Measurements from ENCODE around the gene GNAQ.
"Not testable (repeated sequence)": the region's sequence is repeated elsewhere in the genome, so short reads cannot be mapped to it uniquely, and the experiment has no call there.

GNAQ gene

DNA sequence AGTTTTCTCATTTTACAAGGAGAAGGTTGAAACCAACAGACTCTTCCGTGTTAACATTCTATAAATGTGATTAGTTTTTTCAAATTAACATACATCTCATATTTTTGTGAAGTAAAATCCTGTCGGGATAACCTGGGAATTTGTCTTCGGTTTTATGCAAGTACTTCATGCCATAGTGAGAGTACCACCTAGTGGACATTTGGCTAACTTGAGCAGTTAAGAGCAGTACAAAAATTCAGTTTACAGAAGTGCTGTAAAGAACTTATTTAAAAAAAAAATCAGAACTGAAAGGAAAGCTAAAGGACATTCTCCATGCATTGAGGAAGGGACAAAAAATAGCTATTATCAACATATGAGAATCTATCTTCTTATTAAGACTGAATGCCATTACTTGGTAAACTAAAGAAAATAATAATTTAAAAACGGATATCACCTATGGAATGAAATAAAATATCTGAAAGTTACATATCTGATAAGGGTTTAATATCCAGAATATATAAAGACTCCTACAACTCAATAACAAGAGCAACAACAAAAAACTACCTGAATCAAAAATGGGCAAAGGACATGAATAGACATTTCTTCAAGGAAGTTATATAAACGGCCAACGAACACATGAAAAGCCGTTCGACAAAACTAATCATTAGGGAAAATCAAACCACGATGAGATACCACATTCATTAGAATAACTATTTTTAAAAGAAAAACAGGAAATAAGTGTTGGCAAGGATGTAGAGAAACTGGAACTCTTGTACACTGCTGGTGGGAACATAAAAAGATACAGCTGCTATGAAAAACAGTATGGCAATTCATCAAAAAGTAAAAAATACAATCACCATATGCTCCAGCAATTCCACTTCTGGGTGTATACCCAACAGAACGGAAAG lies 266.5 kb downstream of the GNAQ start:
- no peak overlapping the region for H3K4me2 ChIP-seq (ENCODE audit: low read length)
- H3K4me3 ChIP-seq (ENCODE audit: low read depth, low read length) = no peak overlapping the region
- no peaks in the 10 kb centered on the region for H3K9me3 ChIP-seq (ENCODE audit: control insufficient read depth, low read length)
- H3K27ac ChIP-seq = no peak overlapping the region
- TF ChIP-seq, protein P1, sequence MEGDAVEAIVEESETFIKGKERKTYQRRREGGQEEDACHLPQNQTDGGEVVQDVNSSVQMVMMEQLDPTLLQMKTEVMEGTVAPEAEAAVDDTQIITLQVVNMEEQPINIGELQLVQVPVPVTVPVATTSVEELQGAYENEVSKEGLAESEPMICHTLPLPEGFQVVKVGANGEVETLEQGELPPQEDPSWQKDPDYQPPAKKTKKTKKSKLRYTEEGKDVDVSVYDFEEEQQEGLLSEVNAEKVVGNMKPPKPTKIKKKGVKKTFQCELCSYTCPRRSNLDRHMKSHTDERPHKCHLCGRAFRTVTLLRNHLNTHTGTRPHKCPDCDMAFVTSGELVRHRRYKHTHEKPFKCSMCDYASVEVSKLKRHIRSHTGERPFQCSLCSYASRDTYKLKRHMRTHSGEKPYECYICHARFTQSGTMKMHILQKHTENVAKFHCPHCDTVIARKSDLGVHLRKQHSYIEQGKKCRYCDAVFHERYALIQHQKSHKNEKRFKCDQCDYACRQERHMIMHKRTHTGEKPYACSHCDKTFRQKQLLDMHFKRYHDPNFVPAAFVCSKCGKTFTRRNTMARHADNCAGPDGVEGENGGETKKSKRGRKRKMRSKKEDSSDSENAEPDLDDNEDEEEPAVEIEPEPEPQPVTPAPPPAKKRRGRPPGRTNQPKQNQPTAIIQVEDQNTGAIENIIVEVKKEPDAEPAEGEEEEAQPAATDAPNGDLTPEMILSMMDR (IDR thresholded peaks at IDR 0.05) = no peak
- no peaks in the 10 kb centered on the region for H3K4me1 ChIP-seq
- no peaks in the 10 kb centered on the region for H3K36me3 ChIP-seq (ENCODE audit: control insufficient read depth, insufficient read depth, low read length)
- H3K27me3 ChIP-seq (ENCODE audit: control insufficient read depth, insufficient read depth, low read length) = no peaks in the 10 kb centered on the region
- no peaks in the 10 kb centered on the region for H3K79me2 ChIP-seq
- H2AFZ ChIP-seq = no peak overlapping the region
- no peak overlapping the region for H3K9ac ChIP-seq

- TF ChIP-seq, protein P1 (IDR thresholded peaks at IDR 0.05) = no peak
- no peaks in the 10 kb centered on the region for H3K4me1 ChIP-seq
- no peaks in the 10 kb centered on the region for H3K27me3 ChIP-seq (ENCODE audit: control insufficient read depth, insufficient read depth, low read length)
- H3K4me2 ChIP-seq (ENCODE audit: low read length) = no peak overlapping the region
- no peak overlapping the region for H3K9ac ChIP-seq
- no peak overlapping the region for H2AFZ ChIP-seq
- H3K27ac ChIP-seq = no peak overlapping the region
- H3K36me3 ChIP-seq (ENCODE audit: control insufficient read depth, insufficient read depth, low read length) = no peaks in the 10 kb centered on the region
- H3K79me2 ChIP-seq = no peaks in the 10 kb centered on the region
- no peak overlapping the region for H3K4me3 ChIP-seq (ENCODE audit: low read depth, low read length)
- no peaks in the 10 kb centered on the region for H3K9me3 ChIP-seq (ENCODE audit: control insufficient read depth, low read length)
These were observed 268.0 kb downstream of the GNAQ start for GRCh38 chr9:77763566-77763965.

- not testable (repeated sequence) for H3K27ac ChIP-seq; H2AFZ ChIP-seq; H3K9ac ChIP-seq; H3K27me3 ChIP-seq (ENCODE audit: control insufficient read depth, insufficient read depth, low read length); H3K36me3 ChIP-seq (ENCODE audit: control insufficient read depth, insufficient read depth, low read length); H3K79me2 ChIP-seq; H3K4me1 ChIP-seq; H3K4me3 ChIP-seq (ENCODE audit: low read depth, low read length); H3K4me2 ChIP-seq (ENCODE audit: low read length); H3K9me3 ChIP-seq (ENCODE audit: control insufficient read depth, low read length)
These were observed 270.7 kb downstream of the GNAQ start for GRCh38 chr9:77760919-77761318.

DNA sequence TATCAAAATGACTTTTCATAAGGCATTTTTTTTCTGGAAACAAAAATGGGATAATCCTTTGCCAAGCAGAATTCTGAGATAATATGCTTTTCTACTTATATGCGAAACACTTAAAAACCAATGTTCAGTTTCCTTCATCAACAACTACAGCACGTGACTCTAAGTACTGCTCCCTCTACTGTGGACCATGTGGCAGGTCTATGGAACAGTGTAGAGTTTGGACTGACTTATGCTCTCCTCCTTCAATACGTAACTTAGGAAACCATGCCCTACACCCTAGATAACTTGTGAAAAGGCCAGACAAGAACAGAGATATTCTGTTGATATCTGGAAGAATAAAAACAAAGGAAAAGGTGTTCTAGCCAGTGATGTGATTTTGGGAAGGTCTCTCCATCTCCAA lies 272.2 kb downstream of the GNAQ start:
- H3K4me2 ChIP-seq (ENCODE audit: low read length) = no peak overlapping the region
- no peaks in the 10 kb centered on the region for H3K4me1 ChIP-seq
- H3K9ac ChIP-seq = no peak overlapping the region
- no peaks in the 10 kb centered on the region for H3K36me3 ChIP-seq (ENCODE audit: control insufficient read depth, insufficient read depth, low read length)
- no peaks in the 10 kb centered on the region for H3K27me3 ChIP-seq (ENCODE audit: control insufficient read depth, insufficient read depth, low read length)
- no peaks in the 10 kb centered on the region for H3K9me3 ChIP-seq (ENCODE audit: control insufficient read depth, low read length)
- no peak overlapping the region for H2AFZ ChIP-seq
- H3K79me2 ChIP-seq = no peaks in the 10 kb centered on the region
- TF ChIP-seq, protein P1 (IDR thresholded peaks at IDR 0.05) = no peak
- H3K4me3 ChIP-seq (ENCODE audit: low read depth, low read length) = no peak overlapping the region
- no peak overlapping the region for H3K27ac ChIP-seq

- Histone ChIP-seq H3K36me3 (ENCODE audit: control insufficient read depth, insufficient read depth, low read length) (no peaks in the 10 kb centered on the region), H3K9me3 (ENCODE audit: control insufficient read depth, low read length) (no peaks in the 10 kb centered on the region), H2AFZ (no peak overlapping the region), H3K9ac (no peak overlapping the region), H3K27ac (no peak overlapping the region), H3K4me3 (ENCODE audit: low read depth, low read length) (no peak overlapping the region), H3K4me1 (no peaks in the 10 kb centered on the region), H3K79me2 (no peaks in the 10 kb centered on the region), H3K27me3 (ENCODE audit: control insufficient read depth, insufficient read depth, low read length) (no peaks in the 10 kb centered on the region), H3K4me2 (ENCODE audit: low read length) (no peak overlapping the region)
- TF ChIP-seq, protein P1 (IDR thresholded peaks at IDR 0.05) = no peak
These were observed 275.2 kb downstream of the GNAQ start for GRCh38 chr9:77756449-77756848.
